Smooth muscle cell (in vitro differentiated cells): Measurements from ENCODE around the gene PROX2. TPM values are rescaled to one million over a fixed set of nuclear protein-coding genes. Genes with fewer than 3 reads are reported as not detected.
A peak's percentile ranks its signal among the peaks of the same experiment; 100 is the strongest.

Experiments
- DNase-seq: peaks from one replicate; lab custom pipeline; 2025; ENCODE audit not compliant: unreplicated experiment; lab: John Stamatoyannopoulos, UW
- H2AFZ ChIP-seq: fragments of 200-600 bp; sonication (generic); 2 replicates; pipeline ENCODE4 v1.6.0; 2016; ENCODE audit warnings: antibody characterized with exemption, low read depth, mild to moderate bottlenecking
- H3F3A ChIP-seq: fragments of 200-600 bp; sonication (generic); 2 replicates; pipeline ENCODE4 v1.6.0; 2017; ENCODE audit warnings: antibody characterized with exemption, low read depth
- H3K27ac ChIP-seq: fragments of 200-600 bp; sonication (generic); 2 replicates; pipeline ENCODE4 v1.5.1; 2016; ENCODE audit warnings: low read depth, mild to moderate bottlenecking
- H3K27me3 ChIP-seq: fragments of 200-600 bp; sonication (generic); 2 replicates; pipeline ENCODE4 v1.6.1; 2016; ENCODE audit warnings: low read depth, mild to moderate bottlenecking
- H3K36me3 ChIP-seq: fragments of 200-600 bp; sonication (generic); 2 replicates; pipeline ENCODE4 v1.5.1; 2016; ENCODE audit warnings: low read depth
- H3K4me1 ChIP-seq: fragments of 200-600 bp; sonication (generic); 2 replicates; pipeline ENCODE4 v1.5.1; 2016; ENCODE audit warnings: low read depth
- H3K4me2 ChIP-seq: fragments of 200-600 bp; sonication (generic); 2 replicates; pipeline ENCODE4 v1.6.0; 2016; ENCODE audit warnings: mild to moderate bottlenecking
- H3K4me3 ChIP-seq: fragments of 200-600 bp; sonication (generic); 2 replicates; pipeline ENCODE4 v1.5.1; 2016; ENCODE audit warnings: mild to moderate bottlenecking
- H3K79me2 ChIP-seq: fragments of 200-600 bp; sonication (generic); 2 replicates; pipeline ENCODE4 v1.6.0; 2016; ENCODE audit warnings: low read depth, mild to moderate bottlenecking
- H3K9ac ChIP-seq: fragments of 200-600 bp; sonication (generic); 2 replicates; pipeline ENCODE4 v1.6.0; 2016; ENCODE audit warnings: low read depth
- H3K9me3 ChIP-seq: fragments of 200-600 bp; sonication (generic); replicated peaks from 2 replicates; pipeline ENCODE4 v1.5.1; 2016; ENCODE audit warnings: low read depth
- H4K20me1 ChIP-seq: fragments of 200-600 bp; sonication (generic); 2 replicates; pipeline ENCODE4 v1.6.0; 2016; ENCODE audit warnings: low read depth
- WGBS: methylation state at CpG from one replicate; pipeline ENCODE4 v1.1.7; 2016; ENCODE audit warnings: low lambda C conversion rate; 5-methylcytosine and 5-hydroxymethylcytosine counted together
- polyA plus RNA-seq: library from polyadenylated mRNA; unstranded; fragments of >200 nt; fragmentation: Nextera tagmentation; extraction: Ambion mirVana; gene quantifications from 2 replicates; pipeline ENCODE4 v1.2.1, GENCODE V29; 2016
- total RNA-seq: library from RNA; depleted of rRNA; stranded (reverse); fragments of >200 nt; gene quantifications from 2 replicates; pipeline ENCODE4 v1.2.3, GENCODE V29; 2014
- TF ChIP-seq, protein P1 (sequence below): fragments of 200-600 bp; sonication (generic); IDR thresholded peaks from 2 replicates; pipeline ENCODE4 v1.5.1; 2017; ENCODE audit warnings: borderline replicate concordance, mild to moderate bottlenecking, antibody characterized with exemption; ENCODE audit not compliant: insufficient read depth, poor library complexity, severe bottlenecking

The PROX2 gene
- total and polyA plus RNA-seq, 2 experiments from 2014 or later, result 0.08 TPM; not detected in 1

DNA sequence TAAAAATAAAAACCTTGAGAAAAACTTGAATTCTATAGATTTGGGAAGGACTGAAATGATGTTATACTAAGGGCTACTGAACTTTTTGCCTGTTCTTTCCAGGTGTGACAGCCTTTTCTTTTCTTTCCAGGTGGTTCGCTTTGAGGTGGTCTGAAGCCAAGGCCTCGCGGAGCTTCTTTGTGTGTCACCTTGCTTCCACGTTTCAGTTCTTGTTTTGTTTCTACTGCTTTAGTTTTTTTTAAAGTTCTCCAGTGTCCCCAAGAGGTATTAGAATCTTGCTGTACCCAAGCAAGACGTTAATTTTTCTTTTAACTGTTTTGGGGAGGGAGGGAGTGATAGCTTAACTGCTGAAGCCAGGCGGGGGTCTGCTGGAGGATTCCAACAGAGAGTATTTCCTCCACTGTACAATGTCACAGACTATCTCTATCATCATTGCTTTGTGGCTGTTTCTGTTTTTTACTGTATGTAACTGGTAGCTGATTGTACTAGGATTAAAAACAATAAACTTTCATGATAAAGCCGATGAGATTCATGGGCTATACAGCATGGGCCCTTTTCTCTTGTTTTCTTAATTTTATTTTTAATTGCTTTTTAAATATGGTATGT, 40.2 kb downstream of the PROX2 start:
- Histone ChIP-seq H4K20me1 (no peaks in the 10 kb centered on the region), H2AFZ (no peak overlapping the region), H3K27me3 (no peaks in the 10 kb centered on the region), H3F3A (no peaks in the 10 kb centered on the region), H3K9me3 (no peaks in the 10 kb centered on the region), H3K4me1 (no peaks in the 10 kb centered on the region), H3K9ac (no peak overlapping the region), H3K27ac (peak overlapping the region; percentile 47), H3K36me3 (no peaks in the 10 kb centered on the region), H3K4me2 (no peak overlapping the region), H3K79me2 (no peaks in the 10 kb centered on the region), H3K4me3 (no peak overlapping the region)
- DNase-seq, result no peak
- 71% methylated on average over 7 of the region's 7 CpGs for WGBS
- TF ChIP-seq, protein P1, sequence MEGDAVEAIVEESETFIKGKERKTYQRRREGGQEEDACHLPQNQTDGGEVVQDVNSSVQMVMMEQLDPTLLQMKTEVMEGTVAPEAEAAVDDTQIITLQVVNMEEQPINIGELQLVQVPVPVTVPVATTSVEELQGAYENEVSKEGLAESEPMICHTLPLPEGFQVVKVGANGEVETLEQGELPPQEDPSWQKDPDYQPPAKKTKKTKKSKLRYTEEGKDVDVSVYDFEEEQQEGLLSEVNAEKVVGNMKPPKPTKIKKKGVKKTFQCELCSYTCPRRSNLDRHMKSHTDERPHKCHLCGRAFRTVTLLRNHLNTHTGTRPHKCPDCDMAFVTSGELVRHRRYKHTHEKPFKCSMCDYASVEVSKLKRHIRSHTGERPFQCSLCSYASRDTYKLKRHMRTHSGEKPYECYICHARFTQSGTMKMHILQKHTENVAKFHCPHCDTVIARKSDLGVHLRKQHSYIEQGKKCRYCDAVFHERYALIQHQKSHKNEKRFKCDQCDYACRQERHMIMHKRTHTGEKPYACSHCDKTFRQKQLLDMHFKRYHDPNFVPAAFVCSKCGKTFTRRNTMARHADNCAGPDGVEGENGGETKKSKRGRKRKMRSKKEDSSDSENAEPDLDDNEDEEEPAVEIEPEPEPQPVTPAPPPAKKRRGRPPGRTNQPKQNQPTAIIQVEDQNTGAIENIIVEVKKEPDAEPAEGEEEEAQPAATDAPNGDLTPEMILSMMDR, result no peak

DNA sequence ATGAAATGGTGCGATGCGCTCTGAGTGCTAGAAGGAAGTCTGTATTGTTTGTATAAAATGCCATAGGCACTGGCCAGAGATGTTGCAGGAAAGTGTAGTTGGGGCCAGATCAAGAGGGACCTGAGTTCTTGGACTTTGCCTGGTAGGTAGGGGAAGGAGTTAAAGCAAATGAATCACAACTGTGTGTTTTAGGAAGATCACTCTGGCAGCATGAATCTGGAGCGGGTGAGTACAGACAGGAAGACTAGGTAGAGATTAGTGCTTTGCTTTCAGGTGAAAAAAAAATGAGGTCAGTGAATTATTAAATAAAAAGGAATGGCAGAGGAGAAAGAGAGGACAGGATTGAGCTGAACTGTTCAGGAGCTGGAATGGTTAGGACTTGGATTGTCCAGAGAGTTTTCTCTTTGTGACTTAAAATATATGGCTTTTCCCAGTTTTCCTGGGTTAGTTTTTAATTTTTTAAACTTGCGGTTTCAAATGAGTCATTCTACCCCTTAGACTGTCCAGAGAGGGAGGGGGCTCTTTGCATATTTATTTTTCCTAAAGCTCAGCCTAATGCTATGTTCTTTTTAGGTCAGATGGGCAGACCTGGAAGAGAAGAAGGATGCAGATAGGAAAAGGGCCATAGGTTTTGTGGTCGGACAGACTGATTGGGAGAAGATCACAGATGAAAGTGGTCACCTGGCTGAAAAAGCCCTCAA, 41.1 kb downstream of the PROX2 start:
- peak overlapping the region; percentile 47 for H3K27ac ChIP-seq
- WGBS, result 90% methylated on average over 4 of the region's 5 CpGs
- no peak for DNase-seq
- H4K20me1 ChIP-seq, result no peaks in the 10 kb centered on the region
- TF ChIP-seq, protein P1, result no peak
- peak overlapping the region; percentile 18 for H3K4me2 ChIP-seq
- H3K79me2 ChIP-seq, result no peaks in the 10 kb centered on the region
- no peaks in the 10 kb centered on the region for H3K27me3 ChIP-seq
- H3K9ac ChIP-seq, result no peak overlapping the region
- H3K4me3 ChIP-seq, result no peak overlapping the region
- no peak overlapping the region for H2AFZ ChIP-seq
- peaks cover 6% of the 10 kb centered on the region for H3K36me3 ChIP-seq
- H3K4me1 ChIP-seq, result no peaks in the 10 kb centered on the region
- no peaks in the 10 kb centered on the region for H3F3A ChIP-seq
- no peaks in the 10 kb centered on the region for H3K9me3 ChIP-seq

DNA sequence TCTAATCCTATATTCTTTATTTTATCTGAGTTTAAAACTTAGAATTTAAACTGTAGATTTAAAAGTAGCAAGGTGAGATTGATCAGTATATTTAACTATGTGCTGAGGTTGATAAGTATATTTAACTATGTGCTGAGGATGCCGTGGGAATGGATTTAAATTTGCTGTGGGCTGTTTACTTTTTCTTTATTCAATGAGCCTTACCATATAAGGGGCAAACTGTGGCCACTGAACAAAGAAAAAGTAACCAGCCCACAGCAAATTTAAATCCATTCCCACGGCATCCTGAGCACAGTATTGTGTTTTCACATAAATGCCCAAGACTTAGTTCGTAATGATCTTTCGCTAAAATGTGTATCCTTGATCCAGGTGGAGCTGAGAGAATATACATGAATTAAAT, 43.1 kb downstream of the PROX2 start:
- H3K27ac ChIP-seq, result no peak overlapping the region
- H3K9me3 ChIP-seq, result no peaks in the 10 kb centered on the region
- H3K4me1 ChIP-seq, result no peaks in the 10 kb centered on the region
- WGBS, result 95% methylated on average over 4 of the region's 4 CpGs
- no peaks in the 10 kb centered on the region for H3F3A ChIP-seq
- H3K4me2 ChIP-seq, result no peak overlapping the region
- H4K20me1 ChIP-seq, result no peaks in the 10 kb centered on the region
- H3K27me3 ChIP-seq, result no peaks in the 10 kb centered on the region
- H3K9ac ChIP-seq, result no peak overlapping the region
- DNase-seq, result no peak
- H2AFZ ChIP-seq, result no peak overlapping the region
- no peak overlapping the region for H3K4me3 ChIP-seq
- TF ChIP-seq, protein P1, result no peak
- peaks cover 10% of the 10 kb centered on the region for H3K36me3 ChIP-seq
- H3K79me2 ChIP-seq, result no peaks in the 10 kb centered on the region
